WTC11 (cell line): ENCODE results near the gene B3GNT9. TPM values are rescaled to one million over a fixed set of nuclear protein-coding genes. Genes with fewer than 3 reads are reported as not detected.
A peak's percentile ranks its signal among the peaks of the same experiment; 100 is the strongest.

Source experiments
- ATAC-seq: fragments of 200-7000 bp; cut with Tn5 transposase; 2 replicates; pipeline ENCODE4 v1.10.0; 2021; ENCODE audit warnings: mild to moderate bottlenecking, moderate library complexity
- CTCF ChIA-PET: fragments of 300-600 bp; sonication (Branson Sonifier 250); formaldehyde crosslinking; loops from one replicate; lab custom pipeline; 2021; ENCODE audit warnings: antibody characterized with exemption; lab: Charles Lee
- POLR2A ChIA-PET: fragments of 350-600 bp; sonication (Branson Sonifier 250); formaldehyde crosslinking; loops from one replicate; lab custom pipeline; 2021; ENCODE audit warnings: antibody characterized with exemption; lab: Charles Lee
- DNase-seq: peaks from one replicate; pipeline ENCODE4 v3.0.0; 2021; ENCODE audit warnings: low spot score
- H3K27ac Mint-ChIP-seq: 2 replicates; pipeline ENCODE4 v1.8.0; 2021; ENCODE audit warnings: mixed read lengths
- H3K27me3 Mint-ChIP-seq: 2 replicates; pipeline ENCODE4 v1.8.0; 2021; ENCODE audit warnings: low read depth, mild to moderate bottlenecking, moderate library complexity, mixed read lengths
- H3K36me3 Mint-ChIP-seq: 2 replicates; pipeline ENCODE4 v1.8.0; 2021; ENCODE audit warnings: mixed read lengths
- H3K4me1 Mint-ChIP-seq: 2 replicates; pipeline ENCODE4 v1.8.0; 2022; ENCODE audit warnings: mixed read lengths
- H3K4me3 Mint-ChIP-seq: 2 replicates; pipeline ENCODE4 v1.8.0; 2021; ENCODE audit warnings: mild to moderate bottlenecking, moderate library complexity, mixed read lengths
- H3K9me3 Mint-ChIP-seq: 2 replicates; pipeline ENCODE4 v1.8.0; 2021; ENCODE audit warnings: mixed read lengths
- ESRRA ChIP-seq: sonication (generic); formaldehyde crosslinking; IDR thresholded peaks from 2 replicates; pipeline ENCODE4 v1.8.1; 2022; ENCODE audit warnings: mild to moderate bottlenecking, missing genetic modification reagents, borderline replicate concordance
- GABPB1 ChIP-seq: sonication (generic); formaldehyde crosslinking; IDR thresholded peaks from 2 replicates; pipeline ENCODE4 v1.8.1; 2023; ENCODE audit warnings: mild to moderate bottlenecking, missing genetic modification reagents
- MYBL2 ChIP-seq: sonication (generic); formaldehyde crosslinking; IDR thresholded peaks from 2 replicates; pipeline ENCODE4 v1.8.1; 2023; ENCODE audit warnings: mild to moderate bottlenecking, moderate library complexity, missing genetic modification reagents
- NR1H2 ChIP-seq: sonication (generic); formaldehyde crosslinking; IDR thresholded peaks from 2 replicates; pipeline ENCODE4 v1.9.0; 2021; ENCODE audit warnings: mild to moderate bottlenecking, moderate library complexity, missing genetic modification reagents
- OVOL2 ChIP-seq: fragments of 250-450 bp; sonication (Bioruptor Pico); IDR thresholded peaks from 2 replicates; pipeline ENCODE4 v1.9.0; 2021; ENCODE audit warnings: mild to moderate bottlenecking, borderline replicate concordance
- PRRX2 ChIP-seq: fragments of 250-450 bp; sonication (Bioruptor Pico); IDR thresholded peaks from 2 replicates; pipeline ENCODE4 v1.8.0; 2021; ENCODE audit warnings: mild to moderate bottlenecking
- SMAD3 ChIP-seq: sonication (generic); formaldehyde crosslinking; IDR thresholded peaks from 2 replicates; pipeline ENCODE4 v1.8.0; 2022; ENCODE audit warnings: missing genetic modification reagents, mild to moderate bottlenecking, borderline replicate concordance
- SP1 ChIP-seq: sonication (generic); formaldehyde crosslinking; conservative IDR thresholded peaks from 2 replicates; pipeline ENCODE4 v1.8.1; 2022; ENCODE audit warnings: missing genetic modification reagents
- TCF7 ChIP-seq: sonication (generic); formaldehyde crosslinking; IDR thresholded peaks from 2 replicates; pipeline ENCODE4 v1.8.0; 2022; ENCODE audit warnings: mild to moderate bottlenecking, low read depth, missing genetic modification reagents, moderate library complexity
- TEAD1 ChIP-seq: sonication (generic); formaldehyde crosslinking; IDR thresholded peaks from 2 replicates; pipeline ENCODE4 v1.8.0; 2022; ENCODE audit warnings: mild to moderate bottlenecking, missing genetic modification reagents
- ZBTB21 ChIP-seq: sonication (generic); formaldehyde crosslinking; IDR thresholded peaks from 2 replicates; pipeline ENCODE4 v1.8.1; 2023; ENCODE audit warnings: mild to moderate bottlenecking, missing genetic modification reagents, borderline replicate concordance
- ZNF121 ChIP-seq: sonication (generic); formaldehyde crosslinking; IDR thresholded peaks from 2 replicates; pipeline ENCODE4 v1.8.0; 2023; ENCODE audit warnings: missing genetic modification reagents
- total RNA-seq: library from RNA; stranded (reverse); gene quantifications from 3 replicates; pipeline ENCODE4 v1.2.3, GENCODE V29; 2021
- TF ChIP-seq, protein P1 (sequence below): fragments of 250-450 bp; sonication (Bioruptor Pico); IDR thresholded peaks from 2 replicates; pipeline ENCODE4 v1.9.0; 2021; ENCODE audit warnings: mild to moderate bottlenecking, borderline replicate concordance
- TF ChIP-seq, protein P2 (sequence below): sonication (generic); formaldehyde crosslinking; IDR thresholded peaks from 2 replicates; pipeline ENCODE4 v1.8.0; 2022; ENCODE audit warnings: mild to moderate bottlenecking, missing genetic modification reagents
- TF ChIP-seq, protein P3 (sequence below): fragments of 250-450 bp; sonication (Bioruptor Pico); IDR thresholded peaks from 2 replicates; pipeline ENCODE4 v1.8.0; 2021; ENCODE audit warnings: mild to moderate bottlenecking
- TF ChIP-seq, protein P4 (sequence below): sonication (generic); formaldehyde crosslinking; IDR thresholded peaks from 2 replicates; pipeline ENCODE4 v1.8.1; 2022; ENCODE audit warnings: mild to moderate bottlenecking, moderate library complexity, missing genetic modification reagents
- TF ChIP-seq, protein P5 (sequence below): fragments of 250-450 bp; sonication (Bioruptor Pico); IDR thresholded peaks from 2 replicates; pipeline ENCODE4 v1.9.0; 2021; ENCODE audit warnings: moderate library complexity, mild to moderate bottlenecking, inconsistent platforms, borderline replicate concordance

The B3GNT9 gene
- total RNA-seq, 1 experiment from 2014 or later = 6.4 TPM

DNA sequence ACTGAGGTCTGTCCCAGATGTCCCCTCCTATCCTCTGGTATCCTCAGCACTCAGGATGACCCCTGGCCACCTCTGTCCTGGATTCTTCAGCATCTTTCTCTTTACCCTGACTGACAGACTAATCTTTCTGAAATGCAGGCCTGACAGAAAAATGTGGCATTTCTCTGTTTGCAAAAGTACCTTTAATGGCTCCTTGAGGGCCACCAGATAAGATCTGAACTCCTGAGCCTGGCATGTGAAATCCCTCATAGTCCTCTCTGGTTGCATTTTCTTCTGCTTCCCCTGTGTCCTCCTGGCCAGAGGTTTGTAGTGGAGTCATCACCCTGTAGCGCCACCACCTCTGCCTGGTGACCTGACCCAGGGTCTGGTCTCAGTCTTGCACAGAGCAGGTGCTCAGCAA is 46.1 kb upstream of the B3GNT9 start (continued):
- TF ChIP-seq, protein P1, sequence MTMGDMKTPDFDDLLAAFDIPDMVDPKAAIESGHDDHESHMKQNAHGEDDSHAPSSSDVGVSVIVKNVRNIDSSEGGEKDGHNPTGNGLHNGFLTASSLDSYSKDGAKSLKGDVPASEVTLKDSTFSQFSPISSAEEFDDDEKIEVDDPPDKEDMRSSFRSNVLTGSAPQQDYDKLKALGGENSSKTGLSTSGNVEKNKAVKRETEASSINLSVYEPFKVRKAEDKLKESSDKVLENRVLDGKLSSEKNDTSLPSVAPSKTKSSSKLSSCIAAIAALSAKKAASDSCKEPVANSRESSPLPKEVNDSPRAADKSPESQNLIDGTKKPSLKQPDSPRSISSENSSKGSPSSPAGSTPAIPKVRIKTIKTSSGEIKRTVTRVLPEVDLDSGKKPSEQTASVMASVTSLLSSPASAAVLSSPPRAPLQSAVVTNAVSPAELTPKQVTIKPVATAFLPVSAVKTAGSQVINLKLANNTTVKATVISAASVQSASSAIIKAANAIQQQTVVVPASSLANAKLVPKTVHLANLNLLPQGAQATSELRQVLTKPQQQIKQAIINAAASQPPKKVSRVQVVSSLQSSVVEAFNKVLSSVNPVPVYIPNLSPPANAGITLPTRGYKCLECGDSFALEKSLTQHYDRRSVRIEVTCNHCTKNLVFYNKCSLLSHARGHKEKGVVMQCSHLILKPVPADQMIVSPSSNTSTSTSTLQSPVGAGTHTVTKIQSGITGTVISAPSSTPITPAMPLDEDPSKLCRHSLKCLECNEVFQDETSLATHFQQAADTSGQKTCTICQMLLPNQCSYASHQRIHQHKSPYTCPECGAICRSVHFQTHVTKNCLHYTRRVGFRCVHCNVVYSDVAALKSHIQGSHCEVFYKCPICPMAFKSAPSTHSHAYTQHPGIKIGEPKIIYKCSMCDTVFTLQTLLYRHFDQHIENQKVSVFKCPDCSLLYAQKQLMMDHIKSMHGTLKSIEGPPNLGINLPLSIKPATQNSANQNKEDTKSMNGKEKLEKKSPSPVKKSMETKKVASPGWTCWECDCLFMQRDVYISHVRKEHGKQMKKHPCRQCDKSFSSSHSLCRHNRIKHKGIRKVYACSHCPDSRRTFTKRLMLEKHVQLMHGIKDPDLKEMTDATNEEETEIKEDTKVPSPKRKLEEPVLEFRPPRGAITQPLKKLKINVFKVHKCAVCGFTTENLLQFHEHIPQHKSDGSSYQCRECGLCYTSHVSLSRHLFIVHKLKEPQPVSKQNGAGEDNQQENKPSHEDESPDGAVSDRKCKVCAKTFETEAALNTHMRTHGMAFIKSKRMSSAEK (CRISPR knock-in tag) = no peak

DNA sequence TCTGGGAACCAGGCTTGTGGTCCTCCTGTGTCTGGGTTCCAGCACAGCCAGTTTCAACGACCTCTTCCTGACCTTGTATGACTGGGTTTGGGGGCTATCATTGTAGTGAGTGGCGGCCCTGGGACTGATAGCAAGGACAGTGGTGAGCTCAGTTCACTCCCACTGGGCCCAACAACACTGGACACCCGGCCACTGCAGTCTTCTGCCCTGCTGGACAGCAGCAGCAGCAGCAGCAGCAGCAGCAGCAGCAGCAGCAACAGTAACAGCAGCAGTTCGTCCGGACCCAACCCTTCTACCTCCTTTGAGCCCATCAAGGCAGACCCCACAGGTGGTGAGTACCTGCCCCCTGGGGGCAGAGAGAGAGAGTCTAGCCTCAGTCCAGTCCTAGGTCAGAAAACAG is 44.9 kb upstream of the B3GNT9 start:
- Mint-ChIP-seq H3K4me3 (no peak overlapping the region), H3K27ac (no peak overlapping the region), H3K36me3 (peaks cover 38% of the 10 kb centered on the region), H3K4me1 (peaks cover 25% of the 10 kb centered on the region), H3K9me3 (no peaks in the 10 kb centered on the region), H3K27me3 (no peaks in the 10 kb centered on the region)
- DNase-seq (no peak), ATAC-seq (no peak)
- POLR2A ChIA-PET = no interaction called here
- CTCF ChIA-PET = no interaction called here
- TF ChIP-seq, protein P2, sequence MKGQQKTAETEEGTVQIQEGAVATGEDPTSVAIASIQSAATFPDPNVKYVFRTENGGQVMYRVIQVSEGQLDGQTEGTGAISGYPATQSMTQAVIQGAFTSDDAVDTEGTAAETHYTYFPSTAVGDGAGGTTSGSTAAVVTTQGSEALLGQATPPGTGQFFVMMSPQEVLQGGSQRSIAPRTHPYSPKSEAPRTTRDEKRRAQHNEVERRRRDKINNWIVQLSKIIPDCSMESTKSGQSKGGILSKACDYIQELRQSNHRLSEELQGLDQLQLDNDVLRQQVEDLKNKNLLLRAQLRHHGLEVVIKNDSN (CRISPR knock-in tag) = no peak
- TF ChIP-seq PRRX2 (CRISPR knock-in tag) (no peak), SP1 (CRISPR knock-in tag) (no peak), MYBL2 (CRISPR knock-in tag) (no peak), NR1H2 (CRISPR knock-in tag) (no peak), ZBTB21 (CRISPR knock-in tag) (no peak), TEAD1 (no peak), TCF7 (CRISPR knock-in tag) (no peak), ZNF121 (no peak)
- TF ChIP-seq, protein P3, sequence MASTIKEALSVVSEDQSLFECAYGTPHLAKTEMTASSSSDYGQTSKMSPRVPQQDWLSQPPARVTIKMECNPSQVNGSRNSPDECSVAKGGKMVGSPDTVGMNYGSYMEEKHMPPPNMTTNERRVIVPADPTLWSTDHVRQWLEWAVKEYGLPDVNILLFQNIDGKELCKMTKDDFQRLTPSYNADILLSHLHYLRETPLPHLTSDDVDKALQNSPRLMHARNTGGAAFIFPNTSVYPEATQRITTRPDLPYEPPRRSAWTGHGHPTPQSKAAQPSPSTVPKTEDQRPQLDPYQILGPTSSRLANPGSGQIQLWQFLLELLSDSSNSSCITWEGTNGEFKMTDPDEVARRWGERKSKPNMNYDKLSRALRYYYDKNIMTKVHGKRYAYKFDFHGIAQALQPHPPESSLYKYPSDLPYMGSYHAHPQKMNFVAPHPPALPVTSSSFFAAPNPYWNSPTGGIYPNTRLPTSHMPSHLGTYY (CRISPR knock-in tag) = no peak

DNA sequence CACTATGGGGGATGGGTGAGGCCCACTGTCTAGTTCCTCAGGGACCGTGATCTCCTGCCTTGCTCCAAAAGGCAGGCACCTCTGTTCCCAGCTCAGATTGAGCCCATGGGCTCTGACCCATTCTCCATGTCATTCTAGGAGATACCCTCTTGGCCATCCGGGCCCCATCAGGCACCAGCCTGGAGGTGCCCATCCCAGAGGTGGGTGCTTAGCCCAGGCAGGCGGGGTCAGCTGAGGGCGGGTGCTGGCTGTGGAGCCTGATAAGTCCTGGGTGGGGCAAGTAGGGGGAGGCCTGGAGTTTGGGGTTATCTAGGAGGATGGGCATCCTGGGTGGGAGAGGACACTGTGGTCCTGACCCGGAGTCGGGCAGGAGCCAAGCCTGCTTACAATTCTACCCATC is 43.5 kb upstream of the B3GNT9 start:
- Mint-ChIP-seq H3K4me3 (peak overlapping the region; percentile 87), H3K9me3 (no peaks in the 10 kb centered on the region), H3K27me3 (no peaks in the 10 kb centered on the region), H3K27ac (no peak overlapping the region), H3K4me1 (peaks cover 29% of the 10 kb centered on the region), H3K36me3 (peaks cover 36% of the 10 kb centered on the region)
- no peak for TF ChIP-seq GABPB1 (CRISPR knock-in tag)
- TF ChIP-seq, protein P4, sequence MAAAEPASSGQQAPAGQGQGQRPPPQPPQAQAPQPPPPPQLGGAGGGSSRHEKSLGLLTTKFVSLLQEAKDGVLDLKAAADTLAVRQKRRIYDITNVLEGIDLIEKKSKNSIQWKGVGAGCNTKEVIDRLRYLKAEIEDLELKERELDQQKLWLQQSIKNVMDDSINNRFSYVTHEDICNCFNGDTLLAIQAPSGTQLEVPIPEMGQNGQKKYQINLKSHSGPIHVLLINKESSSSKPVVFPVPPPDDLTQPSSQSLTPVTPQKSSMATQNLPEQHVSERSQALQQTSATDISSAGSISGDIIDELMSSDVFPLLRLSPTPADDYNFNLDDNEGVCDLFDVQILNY (CRISPR knock-in tag) = no peak
- no peak for TF ChIP-seq OVOL2
- TF ChIP-seq ESRRA = no peak
- no peak for TF ChIP-seq SMAD3 (CRISPR knock-in tag)
- TF ChIP-seq, protein P5, sequence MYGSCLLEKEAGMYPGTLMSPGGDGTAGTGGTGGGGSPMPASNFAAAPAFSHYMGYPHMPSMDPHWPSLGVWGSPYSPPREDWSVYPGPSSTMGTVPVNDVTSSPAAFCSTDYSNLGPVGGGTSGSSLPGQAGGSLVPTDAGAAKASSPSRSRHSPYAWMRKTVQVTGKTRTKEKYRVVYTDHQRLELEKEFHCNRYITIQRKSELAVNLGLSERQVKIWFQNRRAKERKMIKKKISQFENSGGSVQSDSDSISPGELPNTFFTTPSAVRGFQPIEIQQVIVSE (CRISPR knock-in tag) = no peak
- ATAC-seq (no peak), DNase-seq (no peak)
- ChIA-PET CTCF (no interaction called here), POLR2A (no interaction called here)
